B cell (primary cell): ENCODE measurements around the gene ADAM11. TPM values are rescaled to one million over a fixed set of nuclear protein-coding genes. Genes with fewer than 3 reads are reported as not detected.
"Not testable (repeated sequence)": the region's sequence is repeated elsewhere in the genome, so short reads cannot be mapped to it uniquely, and the experiment has no call there.

Experiments used
- ATAC-seq: fragments of 200-7000 bp; cut with Tn5 transposase; one replicate; pipeline ENCODE4 v1.10.0; 2021; ENCODE audit warnings: low read depth, mild to moderate bottlenecking, moderate number of reproducible peaks, moderate library complexity
- CTCF ChIA-PET: fragments of 350-600 bp; sonication (Branson Sonifier 250); formaldehyde crosslinking; loops from one replicate; lab custom pipeline; 2021; ENCODE audit warnings: antibody characterized with exemption, inconsistent platforms; lab: Charles Lee
- POLR2A ChIA-PET: fragments of 350-600 bp; sonication (Branson Sonifier 250); formaldehyde crosslinking; loops from one replicate; lab custom pipeline; 2021; ENCODE audit warnings: antibody characterized with exemption; lab: Charles Lee
- DNase-seq: peaks from one replicate; pipeline ENCODE4 v3.0.0; 2013
- H2AFZ ChIP-seq: 2 replicates; pipeline ENCODE4 v1.6.1; 2012; ENCODE audit warnings: mild to moderate bottlenecking, low read depth, low read length; ENCODE audit not compliant: insufficient read depth, poor library complexity, severe bottlenecking
- H3K27ac ChIP-seq, 2 donors: 1 replicate in 1 of 2; 2 replicates in 1 of 2; pipeline ENCODE4 v1.5.1; 2012 to 2013; ENCODE audit warnings: low read length in 2 of 2, mild to moderate bottlenecking in 2 of 2, moderate library complexity in 1 of 2
- H3K27me3 ChIP-seq, 4 experiments: fragments of 200-600 bp in 1 of 4; sonication (generic) in 1 of 4; replicated peaks in 1 of 4; 1 replicate in 2 of 4; 2 replicates in 2 of 4; pipeline versions ENCODE4 v1.6.1 to v1.7.0; 2013 to 2016; ENCODE audit warnings: low read length in 3 of 4, mild to moderate bottlenecking in 2 of 4, mixed read lengths in 1 of 4, moderate library complexity in 1 of 4; ENCODE audit not compliant: insufficient read depth in 4 of 4, control insufficient read depth in 3 of 4; ENCODE audit errors: control extremely low read depth in 1 of 4
- H3K36me3 ChIP-seq, 2 experiments: replicated peaks in 1 of 2; 1 replicate in 1 of 2; 2 replicates in 1 of 2; pipeline versions ENCODE4 v1.6.1 to v1.7.1; 2013; ENCODE audit warnings: low read length in 1 of 2; ENCODE audit not compliant: insufficient read depth in 2 of 2, control insufficient read depth in 1 of 2; ENCODE audit errors: control extremely low read depth in 1 of 2, extremely low read depth in 1 of 2
- H3K4me1 ChIP-seq, 2 donors: fragments of 200-600 bp in 1 of 2; sonication (generic) in 1 of 2; 1 replicate in 1 of 2; 2 replicates in 1 of 2; pipeline versions ENCODE4 v1.5.1 to v1.6.1; 2013 to 2017; ENCODE audit warnings: low read length in 2 of 2; ENCODE audit not compliant: control insufficient read depth in 2 of 2, insufficient read depth in 2 of 2
- H3K4me2 ChIP-seq: replicated peaks from 2 replicates; pipeline ENCODE3; 2012; ENCODE audit warnings: mild to moderate bottlenecking, low read depth, low read length; ENCODE audit not compliant: poor library complexity, severe bottlenecking
- H3K4me3 ChIP-seq, 5 experiments: fragments of 200-600 bp in 1 of 5; sonication (generic) in 1 of 5; 1 replicate in 3 of 5; 2 replicates in 2 of 5; pipeline versions ENCODE4 v1.5.1 to v1.7.0; 2011 to 2016; ENCODE audit warnings: low read length in 4 of 5, mild to moderate bottlenecking in 4 of 5, low read depth in 2 of 5, control low read depth in 1 of 5, moderate library complexity in 1 of 5; ENCODE audit not compliant: insufficient read depth in 1 of 5; ENCODE audit errors: control extremely low read depth in 1 of 5, extremely low read depth in 1 of 5
- H3K79me2 ChIP-seq: fragments of 200-600 bp; sonication (generic); one replicate; pipeline ENCODE4 v1.6.0; 2016; ENCODE audit warnings: low read length; ENCODE audit not compliant: control insufficient read depth, insufficient read depth
- H3K9ac ChIP-seq: fragments of 200-600 bp; sonication (generic); 2 replicates; pipeline ENCODE4 v1.6.1; 2017; ENCODE audit warnings: mild to moderate bottlenecking, low read length, moderate library complexity
- H3K9me3 ChIP-seq, 3 donors: one replicate each; pipeline versions ENCODE4 v1.6.1 to v1.7.1; 2013; ENCODE audit warnings: low read length in 2 of 3; ENCODE audit not compliant: control insufficient read depth in 2 of 3, insufficient read depth in 1 of 3; ENCODE audit errors: control extremely low read depth in 1 of 3
- H4K20me1 ChIP-seq: 2 replicates; pipeline ENCODE4 v1.6.0; 2012; ENCODE audit warnings: mild to moderate bottlenecking, low read length; ENCODE audit not compliant: insufficient read depth, control insufficient read depth, poor library complexity, severe bottlenecking
- H3K27ac Mint-ChIP-seq: one replicate; pipeline ENCODE4 v1.8.0; 2021; ENCODE audit warnings: mixed read lengths
- H3K27me3 Mint-ChIP-seq: one replicate; pipeline ENCODE4 v1.8.0; 2021; ENCODE audit warnings: mixed read lengths
- H3K4me1 Mint-ChIP-seq: one replicate; pipeline ENCODE4 v1.8.0; 2021; ENCODE audit warnings: mixed read lengths
- H3K4me3 Mint-ChIP-seq: one replicate; pipeline ENCODE4 v1.8.0; 2021; ENCODE audit warnings: mixed read lengths
- H3K9me3 Mint-ChIP-seq: one replicate; pipeline ENCODE4 v1.8.0; 2022; ENCODE audit warnings: mixed read lengths; ENCODE audit not compliant: insufficient read depth
- EZH2 ChIP-seq: IDR thresholded peaks from 2 replicates; pipeline ENCODE4 v1.6.1; 2012; ENCODE audit warnings: borderline replicate concordance, low read depth, mild to moderate bottlenecking, moderate library complexity, low read length; ENCODE audit not compliant: insufficient read depth, poor library complexity, severe bottlenecking
- WGBS: methylation state at CpG from one replicate; pipeline ENCODE4 v1.1.5; 2013; ENCODE audit warnings: missing lambda C conversion rate; ENCODE audit not compliant: insufficient coverage; 5-methylcytosine and 5-hydroxymethylcytosine counted together
- intact Hi-C: fragments of 100-400 bp; cut with micrococcal nuclease; formaldehyde crosslinking; loops from one replicate; pipeline ENCODE4 v1.10.0; 2022
- polyA plus RNA-seq: library from polyadenylated mRNA; depleted of rRNA; stranded (reverse); fragments of >200 nt; gene quantifications from 2 replicates; pipeline ENCODE4 v1.2.3, GENCODE V29; 2012
- total RNA-seq, 2 donors: library from RNA; stranded (reverse); fragments of 120-200 nt in 1 of 2; gene quantifications; 1 replicate in 1 of 2; 2 replicates in 1 of 2; pipeline versions ENCODE4 v1.2.3 to v1.2.4, GENCODE V29; 2013 to 2022
- TF ChIP-seq, protein P1 (sequence below): fragments of 200-600 bp; IDR thresholded peaks from one replicate; pipeline ENCODE4 v1.8.0; 2022; ENCODE audit warnings: antibody characterized with exemption, mild to moderate bottlenecking

The ADAM11 gene
- total and polyA plus RNA-seq, 2 donors (not counting 1 experiment from before 2014, with no cell fraction given), result 0.39 to 1.00 TPM

GRCh38 chr17:44722254-44722653, 36.5 kb upstream of the ADAM11 start:
- no peak for ATAC-seq
- CTCF ChIA-PET, result interaction anchor here (0.7 kb wide), 1 partner anchor 55 kb away, joined by 3 read pairs; no protein-coding TSS in a partner anchor
- Histone ChIP-seq H3K9ac (no peak overlapping the region), H2AFZ (no peak overlapping the region), H4K20me1 (no peaks in the 10 kb centered on the region), H3K27me3 (no peaks in the 10 kb centered on the region), H3K4me3 (no peak overlapping the region), H3K4me2 (no peak overlapping the region), H3K79me2 (no peaks in the 10 kb centered on the region), H3K36me3 (peaks cover 0 to 7% of the 10 kb centered on the region in 2 experiments), H3K27ac (no peak overlapping the region), H3K9me3 (no peaks in the 10 kb centered on the region), H3K4me1 (no peaks in the 10 kb centered on the region)
- H3K4me3 Mint-ChIP-seq, result no peak overlapping the region
- no peak for TF ChIP-seq EZH2
- TF ChIP-seq, protein P1, sequence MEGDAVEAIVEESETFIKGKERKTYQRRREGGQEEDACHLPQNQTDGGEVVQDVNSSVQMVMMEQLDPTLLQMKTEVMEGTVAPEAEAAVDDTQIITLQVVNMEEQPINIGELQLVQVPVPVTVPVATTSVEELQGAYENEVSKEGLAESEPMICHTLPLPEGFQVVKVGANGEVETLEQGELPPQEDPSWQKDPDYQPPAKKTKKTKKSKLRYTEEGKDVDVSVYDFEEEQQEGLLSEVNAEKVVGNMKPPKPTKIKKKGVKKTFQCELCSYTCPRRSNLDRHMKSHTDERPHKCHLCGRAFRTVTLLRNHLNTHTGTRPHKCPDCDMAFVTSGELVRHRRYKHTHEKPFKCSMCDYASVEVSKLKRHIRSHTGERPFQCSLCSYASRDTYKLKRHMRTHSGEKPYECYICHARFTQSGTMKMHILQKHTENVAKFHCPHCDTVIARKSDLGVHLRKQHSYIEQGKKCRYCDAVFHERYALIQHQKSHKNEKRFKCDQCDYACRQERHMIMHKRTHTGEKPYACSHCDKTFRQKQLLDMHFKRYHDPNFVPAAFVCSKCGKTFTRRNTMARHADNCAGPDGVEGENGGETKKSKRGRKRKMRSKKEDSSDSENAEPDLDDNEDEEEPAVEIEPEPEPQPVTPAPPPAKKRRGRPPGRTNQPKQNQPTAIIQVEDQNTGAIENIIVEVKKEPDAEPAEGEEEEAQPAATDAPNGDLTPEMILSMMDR, result no peak
- no peak overlapping the region for H3K27ac Mint-ChIP-seq
- POLR2A ChIA-PET, result no interaction called here
- H3K9me3 Mint-ChIP-seq, result no peaks in the 10 kb centered on the region
- H3K27me3 Mint-ChIP-seq, result no peaks in the 10 kb centered on the region
- no peak for DNase-seq
- intact Hi-C loops, result no loop called here
- H3K4me1 Mint-ChIP-seq, result no peaks in the 10 kb centered on the region
- 95% methylated on average over 3 of the region's 5 CpGs for WGBS

DNA sequence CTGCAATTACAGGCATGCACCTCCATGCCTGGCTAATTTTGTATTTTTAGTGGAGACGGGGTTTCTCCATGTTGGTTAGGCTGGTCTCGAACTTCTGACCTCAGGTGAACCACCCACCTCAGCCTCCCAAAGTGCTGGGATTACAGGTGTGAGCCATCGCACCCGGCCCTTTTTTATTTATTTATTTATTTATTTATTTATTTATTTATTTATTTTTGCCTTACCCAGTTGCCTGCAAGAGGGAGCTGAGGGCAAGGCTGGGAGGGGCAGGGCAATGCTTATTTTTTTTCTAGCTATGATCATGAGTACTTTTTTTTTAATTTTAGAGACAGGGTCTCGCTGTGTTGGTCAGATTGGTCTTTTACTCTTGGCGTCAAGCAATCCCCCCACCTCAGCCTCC, 32.7 kb upstream of the ADAM11 start:
- H3K27me3 Mint-ChIP-seq, H3K9ac ChIP-seq, H3K27ac Mint-ChIP-seq, H3K4me3 Mint-ChIP-seq, POLR2A ChIA-PET, H3K4me3 ChIP-seq, H3K4me2 ChIP-seq, H2AFZ ChIP-seq, H3K9me3 Mint-ChIP-seq, H3K27me3 ChIP-seq, H3K36me3 ChIP-seq, DNase-seq, H3K4me1 Mint-ChIP-seq, H3K9me3 ChIP-seq, H3K27ac ChIP-seq, ATAC-seq, intact Hi-C loops, H3K79me2 ChIP-seq, H3K4me1 ChIP-seq, CTCF ChIA-PET, H4K20me1 ChIP-seq: not testable (repeated sequence)
- WGBS, result no CpG with 5 or more reads among the region's 6 CpGs
